A549 (cell line): ENCODE results near the gene TJP3.

ENCODE experiments used
- CEBPB ChIP-seq, 2 experiments: fragments of >200 bp in 1 of 2; sonication (Bioruptor Twin) in 1 of 2; formaldehyde crosslinking in 1 of 2; IDR thresholded peaks; 2 replicates each; pipeline ENCODE4 v1.6.1; 2012 to 2016
- CTCF ChIP-seq: fragments of >200 bp; sonication (Bioruptor Twin); formaldehyde crosslinking; IDR thresholded peaks from 3 replicates; pipeline ENCODE4 v1.5.1; 2016
- EHMT2 ChIP-seq: fragments of 200-600 bp; sonication (generic); IDR thresholded peaks from 2 replicates; pipeline ENCODE4 v1.6.1; 2016; ENCODE audit warnings: antibody characterized with exemption, low read depth, mild to moderate bottlenecking, moderate library complexity
- EP300 ChIP-seq, 2 experiments: fragments of >200 bp; sonication (Bioruptor Twin); formaldehyde crosslinking; IDR thresholded peaks; 2 replicates in 1 of 2; 3 replicates in 1 of 2; pipeline ENCODE4 v1.6.1; 2016 to 2017
- ESRRA ChIP-seq: fragments of 150-350 bp; IDR thresholded peaks from 2 replicates; pipeline ENCODE4 v1.6.1; 2014; ENCODE audit warnings: mild to moderate bottlenecking, low read length, borderline replicate concordance
- HMGXB4 ChIP-seq: fragments of 250-450 bp; sonication (Bioruptor Pico); IDR thresholded peaks from 2 replicates; pipeline ENCODE4 v1.5.0; 2021; ENCODE audit warnings: mild to moderate bottlenecking, moderate library complexity, borderline replicate concordance
- MYC ChIP-seq: IDR thresholded peaks from 2 replicates; pipeline ENCODE4 v1.6.1; 2012; ENCODE audit warnings: mild to moderate bottlenecking, inconsistent platforms, low read length, improper control_type of control experiment, borderline replicate concordance
- POLR2A ChIP-seq: IDR thresholded peaks from 2 replicates; pipeline ENCODE4 v1.6.1; 2012; ENCODE audit warnings: mild to moderate bottlenecking, low read length
- RAD21 ChIP-seq, 2 experiments: fragments of >200 bp in 1 of 2; sonication (Bioruptor Twin) in 1 of 2; formaldehyde crosslinking in 1 of 2; IDR thresholded peaks in 1 of 2; conservative IDR thresholded peaks in 1 of 2; 2 replicates in 1 of 2; 3 replicates in 1 of 2; pipeline ENCODE4 v1.6.1; 2012 to 2018; ENCODE audit warnings: inconsistent platforms in 1 of 2
- RCOR1 ChIP-seq: fragments of 150-350 bp; IDR thresholded peaks from 2 replicates; pipeline ENCODE4 v1.6.1; 2014; ENCODE audit warnings: antibody characterized with exemption, low read length, low read depth
- REST ChIP-seq: fragments of 200-600 bp; sonication (generic); IDR thresholded peaks from 2 replicates; pipeline ENCODE4 v1.6.1; 2016; ENCODE audit warnings: antibody characterized with exemption, mild to moderate bottlenecking, moderate library complexity
- SREBF2 ChIP-seq: fragments of 450-650 bp; IDR thresholded peaks from 2 replicates; pipeline ENCODE4 v1.6.1; 2014; ENCODE audit warnings: mild to moderate bottlenecking, moderate library complexity

- TF ChIP-seq CTCF (no peak), RCOR1 (no peak), HMGXB4 (no peak), RAD21 (conservative IDR thresholded peaks at IDR 0.05 in 1 of 2, IDR thresholded peaks at IDR 0.05 in 1 of 2) (no peak), SREBF2 (no peak), POLR2A (no peak), ESRRA (no peak), MYC (no peak), EP300 (IDR thresholded peaks at IDR 0.05) (no peak), CEBPB (IDR thresholded peaks at IDR 0.05) (no peak), EHMT2 (no peak), REST (no peak)
Observed at GRCh38 chr19:3781603-3782002, 73.4 kb downstream of the TJP3 start.
